ENCODE measurements around the gene COL21A1.

GRCh38 chr6:56244528-56245253, 2.7 kb downstream of the COL21A1 start:
- TF ChIP-seq CTCF (IDR thresholded peaks at IDR 0.05; ENCODE audit: low read depth, low read length), result no peak
- TF ChIP-seq EZH2phosphoT487 (IDR thresholded peaks at IDR 0.05; ENCODE audit: low read depth), result no peak

All from OCI-LY3 (cell line).